HG02970 (cell line): Measurements from ENCODE around the gene LDB2.
A peak's percentile ranks its signal among the peaks of the same experiment; 100 is the strongest.
"Not testable (repeated sequence)": the region's sequence is repeated elsewhere in the genome, so short reads cannot be mapped to it uniquely, and the experiment has no call there.

Source experiments
- ATAC-seq: cut with Tn5 transposase; IDR thresholded peaks from one replicate; pipeline ENCODE4 v1.9.1; 2021; ENCODE audit warnings: mild to moderate bottlenecking, moderate library complexity, moderate number of reproducible peaks; ENCODE audit not compliant: unreplicated experiment, low FRiP score

The LDB2 gene

DNA sequence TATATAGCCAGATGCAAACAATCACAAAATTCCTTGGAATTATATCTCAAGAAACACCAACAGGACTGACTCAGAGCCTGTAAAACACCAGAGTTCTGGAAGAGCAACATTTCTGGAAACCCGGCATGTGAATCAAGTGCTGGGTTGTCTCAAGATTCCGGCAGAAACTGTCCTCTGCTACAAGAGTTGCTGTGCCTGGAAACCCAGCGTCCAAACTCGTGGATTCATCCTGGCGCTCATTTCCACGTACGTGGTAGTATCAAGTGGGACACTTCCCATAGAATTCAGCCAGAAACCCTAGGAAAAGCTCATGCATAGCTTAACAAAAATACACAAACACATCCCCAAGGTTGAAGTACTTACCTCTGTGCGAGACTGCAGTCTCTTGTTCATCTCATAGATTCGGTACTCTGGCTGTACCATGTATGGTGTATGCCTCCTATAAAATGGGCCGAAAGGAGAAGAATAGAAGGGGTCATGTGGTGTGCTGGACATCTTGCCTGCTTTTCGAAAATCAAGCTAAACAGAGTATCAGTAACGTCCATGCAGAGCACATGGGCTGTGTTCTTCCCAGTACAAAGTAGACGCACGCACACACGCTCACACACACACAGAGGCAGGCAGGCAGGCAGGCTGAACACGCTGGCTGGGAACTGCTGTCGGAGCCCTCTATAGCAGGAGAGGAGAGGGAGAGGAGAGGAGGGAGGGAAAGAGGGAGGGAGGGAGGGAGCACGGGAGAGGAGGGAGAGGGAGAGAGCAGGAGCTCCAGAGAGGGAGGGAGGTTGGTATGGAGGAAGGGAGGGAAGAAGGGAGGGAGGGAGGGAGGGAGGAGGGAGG, at the start of gene LDB2:
LDB2 (minus strand) TSS at position 655 of the 837 bp plus-strand sequence.
- no peak for ATAC-seq

GRCh38 chr4:16942491-16942890, 44.0 kb upstream of the LDB2 start:
- ATAC-seq: no peak

- ATAC-seq: no peak
These were observed 40.7 kb upstream of the LDB2 start for GRCh38 chr4:16939178-16939577.

DNA sequence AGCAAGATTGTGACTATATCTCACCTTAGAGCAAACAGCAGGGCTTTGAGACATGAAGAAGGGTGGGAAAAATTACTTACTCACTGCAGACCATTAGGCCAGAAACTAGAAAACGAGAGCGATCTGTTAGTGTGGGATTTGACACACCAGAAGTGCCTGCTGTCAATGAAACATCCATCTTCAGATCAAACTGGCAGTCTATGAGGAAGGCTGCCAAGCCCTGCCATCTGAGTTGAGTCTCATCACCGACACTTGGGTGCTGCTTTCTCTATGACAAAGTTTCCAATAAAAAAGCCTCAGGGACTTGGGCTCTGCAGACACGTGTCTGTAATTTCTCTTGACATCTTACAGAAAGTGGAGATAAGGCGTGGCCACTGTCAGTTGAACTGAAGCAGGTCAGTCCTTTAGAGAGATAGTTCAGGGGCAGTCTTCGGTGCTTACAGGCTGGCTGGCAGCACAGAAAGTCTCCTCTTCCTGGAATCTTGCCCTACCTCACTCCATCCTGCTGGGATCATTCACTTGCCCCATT, 40.1 kb upstream of the LDB2 start:
- ATAC-seq: no peak

DNA sequence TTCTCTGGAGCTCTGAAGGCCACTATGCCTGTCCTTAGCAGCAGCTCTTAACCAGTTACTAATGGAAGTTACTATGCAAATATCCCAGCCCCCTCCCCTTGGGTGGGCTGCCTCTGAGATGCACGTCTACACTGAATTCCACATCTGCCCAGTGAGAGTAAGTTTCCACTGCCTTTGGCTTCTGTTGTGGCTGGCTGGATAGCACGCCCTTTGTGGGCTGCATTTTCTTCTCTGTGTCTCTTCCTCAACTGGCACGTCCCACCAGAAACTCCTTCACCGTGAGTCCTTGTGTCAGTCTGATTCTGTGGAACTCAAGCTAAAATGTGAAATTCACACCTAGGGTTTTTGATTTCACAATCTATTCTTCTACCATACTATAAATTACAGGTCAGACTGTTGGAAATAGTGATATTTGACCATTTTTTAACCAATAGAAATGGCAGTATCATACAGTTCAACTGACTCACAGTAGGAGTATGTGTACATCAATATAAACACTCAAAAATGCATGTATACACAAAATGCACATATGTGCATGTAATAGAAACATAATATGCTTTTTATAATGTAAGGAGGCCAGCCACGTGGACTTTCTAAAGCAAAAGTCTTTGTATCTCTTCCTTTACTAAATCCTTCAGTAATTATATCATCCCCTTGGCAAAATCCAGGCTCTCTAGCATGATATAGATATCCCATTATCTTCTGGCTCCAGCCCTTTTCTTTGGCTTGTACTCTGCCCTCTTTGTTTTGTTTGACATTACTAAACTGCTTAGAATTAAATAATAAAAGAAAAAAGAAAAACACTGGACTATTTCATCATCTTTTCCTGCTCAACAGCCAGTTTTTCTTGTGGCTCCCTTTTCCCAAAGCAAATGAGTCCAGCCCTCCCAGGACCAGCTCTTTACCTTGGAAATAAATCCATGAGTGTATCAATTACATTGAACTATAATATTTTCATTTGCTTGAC, 33.2 kb upstream of the LDB2 start:
- no peak for ATAC-seq

DNA sequence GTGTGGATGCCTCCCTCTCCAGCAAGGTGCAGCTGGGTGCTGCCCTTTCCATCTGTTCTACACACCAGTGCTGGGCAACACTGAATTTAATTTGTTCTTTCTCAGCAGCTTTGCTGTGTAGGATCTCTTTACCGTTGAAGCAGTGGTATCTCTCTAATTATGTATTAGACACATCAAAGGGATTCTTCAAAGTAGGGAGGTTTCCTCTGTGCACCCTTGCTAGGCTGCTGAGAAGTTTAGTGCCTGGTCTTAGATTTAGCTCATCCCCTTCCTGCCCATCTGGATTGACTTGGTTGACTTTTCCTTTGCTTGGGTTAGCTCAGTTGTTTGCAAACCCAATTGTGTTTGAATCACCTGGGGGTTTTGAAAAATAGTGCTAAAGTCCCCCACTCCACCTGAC, 27.8 kb upstream of the LDB2 start:
- no peak for ATAC-seq

DNA sequence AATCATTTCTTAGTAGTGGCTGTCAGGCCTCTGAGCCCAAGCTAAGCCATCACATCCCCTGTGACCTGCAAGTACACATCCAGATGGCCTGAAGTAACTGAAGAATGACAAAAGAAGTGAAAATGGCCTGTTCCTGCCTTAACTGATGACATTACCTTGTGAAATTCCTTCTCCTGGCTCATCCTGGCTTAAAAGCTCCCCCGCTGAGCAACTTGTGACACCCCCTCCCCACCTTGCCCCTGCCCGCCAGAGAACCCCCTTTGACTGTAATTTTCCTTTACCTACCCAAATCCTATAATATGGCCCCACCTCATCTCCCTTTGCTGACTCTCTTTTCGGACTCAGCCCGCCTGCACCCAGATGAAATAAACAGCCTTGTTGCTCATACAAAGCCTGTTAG, 20.3 kb upstream of the LDB2 start:
- not testable (repeated sequence) for ATAC-seq

DNA sequence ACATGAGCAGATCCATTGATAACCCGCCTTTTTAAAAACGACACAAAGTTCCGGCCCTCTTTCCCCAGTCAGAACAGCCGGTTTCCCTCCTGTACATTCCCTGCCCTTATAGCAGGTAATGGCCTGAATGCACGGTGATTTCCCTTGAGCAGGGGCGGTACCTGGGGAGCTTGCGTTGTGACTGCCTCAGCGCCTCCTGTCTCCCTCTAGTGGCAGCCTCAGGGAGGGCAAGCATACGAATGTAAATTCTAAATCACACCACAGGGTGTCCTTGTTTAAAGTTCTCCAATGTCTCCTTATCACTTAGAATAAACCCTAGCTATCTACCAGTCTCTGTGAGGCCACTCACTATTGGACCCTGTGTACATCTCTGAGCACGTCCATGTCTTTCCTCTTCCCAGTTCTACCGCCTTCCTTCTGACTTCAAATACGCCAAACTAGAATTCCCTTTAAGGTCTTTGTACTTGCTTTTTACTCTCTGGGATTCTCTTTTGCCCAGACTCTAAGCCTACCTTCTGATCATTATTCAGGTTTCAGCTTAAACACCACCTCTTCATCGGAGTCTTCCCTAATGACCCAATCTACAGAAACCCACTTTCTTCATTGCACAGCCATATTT, 18.4 kb upstream of the LDB2 start:
- ATAC-seq: peak; percentile 98

- ATAC-seq: no peak
These were observed 17.6 kb upstream of the LDB2 start for GRCh38 chr4:16916031-16916430.

DNA sequence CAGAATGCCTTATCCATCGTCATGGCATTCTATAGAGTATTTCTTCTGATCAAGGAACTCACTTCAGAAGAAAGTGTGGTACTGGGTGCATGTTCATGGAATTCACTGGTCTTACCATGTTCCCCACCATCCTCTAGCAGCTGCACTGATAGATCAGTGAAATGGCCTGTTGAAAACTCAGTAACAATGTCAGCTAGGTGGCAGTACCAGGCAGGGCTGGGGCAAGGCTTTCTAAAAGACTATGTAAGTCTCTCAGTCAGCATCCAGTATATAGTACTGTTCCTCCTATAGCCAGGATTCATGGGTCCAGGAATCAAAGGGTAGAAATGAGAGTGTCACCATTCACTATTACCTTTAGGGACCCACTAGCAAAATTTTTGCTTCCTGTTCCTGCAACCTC, 15.8 kb upstream of the LDB2 start:
- no peak for ATAC-seq

GRCh38 chr4:16912896-16913295, 14.5 kb upstream of the LDB2 start:
- ATAC-seq: no peak

DNA sequence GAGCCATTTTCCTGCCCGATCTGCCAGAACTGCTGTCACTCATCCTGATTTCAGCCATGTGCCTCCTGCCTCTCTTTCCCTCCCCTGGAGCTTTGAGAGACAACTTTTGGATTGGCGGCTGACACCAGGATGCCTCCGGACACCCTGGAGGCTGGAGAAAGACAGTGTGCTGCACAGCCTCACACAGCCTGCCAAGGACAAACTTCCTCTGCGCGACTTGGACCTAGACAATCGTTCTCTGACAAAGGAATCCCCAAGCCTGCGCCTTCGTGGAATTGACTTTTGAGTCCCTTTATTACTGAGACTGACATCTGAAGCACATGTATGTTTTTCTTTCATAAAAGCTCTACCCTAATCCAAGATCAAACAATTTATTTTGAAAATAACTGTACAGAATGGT, 10.8 kb upstream of the LDB2 start:
- no peak for ATAC-seq

- no peak for ATAC-seq
These were observed 10.1 kb upstream of the LDB2 start for GRCh38 chr4:16908377-16909021.

DNA sequence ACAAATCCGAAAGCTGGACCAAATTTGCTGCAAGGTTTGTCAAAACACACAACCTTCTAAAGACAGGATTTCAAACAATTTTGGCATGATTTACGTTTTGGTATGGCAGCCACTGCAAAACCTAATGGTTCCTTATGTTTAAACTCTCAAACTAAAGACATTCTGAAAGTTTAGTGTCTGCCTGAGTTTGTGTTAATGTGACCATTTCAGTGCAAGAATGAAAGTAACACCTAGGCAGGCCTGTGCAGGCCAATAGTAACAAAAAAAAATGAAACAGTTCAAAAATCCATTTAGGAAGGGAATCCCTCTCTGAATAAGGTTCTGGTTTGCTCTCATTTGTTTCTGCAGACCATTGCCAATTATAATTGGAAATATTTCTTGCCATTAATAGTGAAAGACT, 1.9 kb upstream of the LDB2 start:
- no peak for ATAC-seq

GRCh38 chr4:16896881-16897750, 1.3 kb downstream of the LDB2 start:
- ATAC-seq: no peak

- ATAC-seq: no peak
These were observed 4.0 kb downstream of the LDB2 start for GRCh38 chr4:16894406-16894805.

DNA sequence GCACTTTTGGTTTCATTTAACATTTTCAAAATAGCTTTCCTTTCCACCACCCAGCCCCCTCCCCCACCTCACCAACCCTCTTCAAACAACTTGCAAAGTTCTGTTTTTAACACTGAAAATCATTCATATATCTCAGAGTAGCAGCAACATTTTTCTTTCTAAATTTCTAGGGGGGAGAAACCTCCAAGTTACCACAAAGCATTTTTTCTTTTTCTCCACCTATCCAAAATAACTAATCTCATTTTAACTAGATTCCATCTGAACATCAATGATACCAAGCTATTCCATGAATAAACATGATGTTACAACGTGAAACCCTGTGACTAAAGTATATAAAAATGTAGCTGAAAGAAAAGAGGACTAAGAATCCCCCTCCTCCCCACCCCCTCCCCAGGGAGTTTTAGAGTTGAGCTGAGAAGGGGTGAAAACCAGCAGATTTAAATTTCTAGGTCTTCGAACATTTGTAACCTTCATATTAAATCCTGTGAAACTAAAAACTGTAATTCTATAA, 5.2 kb downstream of the LDB2 start:
- no peak for ATAC-seq

GRCh38 chr4:16890651-16891050, 7.8 kb downstream of the LDB2 start:
- ATAC-seq: no peak

- no peak for ATAC-seq
These were observed 8.5 kb downstream of the LDB2 start for GRCh38 chr4:16889945-16890344.
